Neural cell (in vitro differentiated cells): ENCODE results near the gene ICA1.

Experiments used
- EP300 ChIP-seq: fragments of 450-650 bp; conservative IDR thresholded peaks from 2 replicates; pipeline ENCODE4 v1.6.1; 2014; ENCODE audit warnings: antibody characterized with exemption, mild to moderate bottlenecking, moderate library complexity; ENCODE audit not compliant: poor library complexity, severe bottlenecking
- EZH2 ChIP-seq: fragments of 200-600, 300-800 bp; shearing (Covaris generic), sonication (generic); IDR thresholded peaks from 2 replicates; pipeline ENCODE4 v1.6.1; 2014; ENCODE audit warnings: antibody characterized with exemption, low read length, borderline replicate concordance, mild to moderate bottlenecking; ENCODE audit not compliant: insufficient read depth, poor library complexity, severe bottlenecking
- MXI1 ChIP-seq: fragments of 450-650 bp; conservative IDR thresholded peaks from 2 replicates; pipeline ENCODE4 v1.6.1; 2014; ENCODE audit warnings: antibody characterized with exemption, mild to moderate bottlenecking; ENCODE audit not compliant: poor library complexity, severe bottlenecking
- POLR2AphosphoS5 ChIP-seq: IDR thresholded peaks from 2 replicates; pipeline ENCODE4 v1.6.1; 2012
- RAD21 ChIP-seq: fragments of 450-650 bp; conservative IDR thresholded peaks from 2 replicates; pipeline ENCODE4 v1.6.1; 2014; ENCODE audit warnings: antibody characterized with exemption, mild to moderate bottlenecking, moderate library complexity
- SMC3 ChIP-seq: fragments of 450-650 bp; conservative IDR thresholded peaks from 2 replicates; pipeline ENCODE4 v1.6.1; 2014; ENCODE audit warnings: antibody characterized with exemption, mild to moderate bottlenecking, moderate library complexity; ENCODE audit not compliant: poor library complexity
- TAF1 ChIP-seq: IDR thresholded peaks from 2 replicates; pipeline ENCODE4 v1.6.1; 2012; ENCODE audit warnings: low read depth
- TF ChIP-seq, protein P1 (sequence below): fragments of 450-650 bp; IDR thresholded peaks from 2 replicates; pipeline ENCODE4 v1.5.1; 2014; ENCODE audit warnings: antibody characterized with exemption, mild to moderate bottlenecking, moderate library complexity; ENCODE audit not compliant: poor library complexity, severe bottlenecking
- TF ChIP-seq, protein P2 (sequence below): IDR thresholded peaks from 2 replicates; pipeline ENCODE4 v1.6.1; 2012; ENCODE audit warnings: borderline replicate concordance

DNA sequence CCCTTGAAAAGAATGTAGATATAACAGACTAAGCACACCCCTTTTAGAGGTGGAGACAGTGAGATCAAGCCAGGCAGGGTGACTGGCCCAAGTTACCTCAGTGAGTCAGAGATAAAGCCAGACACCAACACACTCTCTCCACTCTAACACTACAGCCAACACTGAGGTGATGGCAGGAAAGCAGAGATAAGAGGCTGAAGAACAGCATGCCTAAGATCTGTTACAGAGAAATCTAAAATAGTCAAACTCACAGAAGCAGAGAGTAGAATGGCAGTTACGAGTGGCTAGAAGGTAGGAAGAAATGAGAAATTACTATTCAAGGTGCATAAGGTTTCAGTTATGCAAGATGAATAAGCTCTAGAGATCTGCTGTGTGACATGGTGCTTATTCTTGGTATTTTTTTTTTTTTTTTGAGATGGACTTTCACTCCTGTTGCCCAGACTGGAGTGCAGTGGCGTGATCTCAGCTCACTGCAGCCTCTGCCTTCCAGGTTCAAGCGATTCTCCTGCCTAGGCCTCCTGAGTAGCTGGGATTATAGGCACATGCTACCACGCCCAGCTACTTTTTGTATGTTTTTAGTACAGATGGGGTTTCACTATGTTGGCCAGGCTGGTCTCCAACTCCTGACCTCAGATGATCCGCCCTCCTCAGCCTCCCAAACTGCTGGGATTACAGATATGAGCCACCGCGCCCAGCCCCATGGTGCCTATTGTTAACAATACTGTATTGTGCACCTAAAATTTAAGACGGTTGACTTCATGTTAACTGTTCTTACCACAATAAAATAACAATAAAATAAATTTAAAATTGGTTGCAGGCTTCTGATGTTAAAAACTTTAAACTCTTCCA lies 28.7 kb downstream of the ICA1 start:
- TF ChIP-seq, protein P1, sequence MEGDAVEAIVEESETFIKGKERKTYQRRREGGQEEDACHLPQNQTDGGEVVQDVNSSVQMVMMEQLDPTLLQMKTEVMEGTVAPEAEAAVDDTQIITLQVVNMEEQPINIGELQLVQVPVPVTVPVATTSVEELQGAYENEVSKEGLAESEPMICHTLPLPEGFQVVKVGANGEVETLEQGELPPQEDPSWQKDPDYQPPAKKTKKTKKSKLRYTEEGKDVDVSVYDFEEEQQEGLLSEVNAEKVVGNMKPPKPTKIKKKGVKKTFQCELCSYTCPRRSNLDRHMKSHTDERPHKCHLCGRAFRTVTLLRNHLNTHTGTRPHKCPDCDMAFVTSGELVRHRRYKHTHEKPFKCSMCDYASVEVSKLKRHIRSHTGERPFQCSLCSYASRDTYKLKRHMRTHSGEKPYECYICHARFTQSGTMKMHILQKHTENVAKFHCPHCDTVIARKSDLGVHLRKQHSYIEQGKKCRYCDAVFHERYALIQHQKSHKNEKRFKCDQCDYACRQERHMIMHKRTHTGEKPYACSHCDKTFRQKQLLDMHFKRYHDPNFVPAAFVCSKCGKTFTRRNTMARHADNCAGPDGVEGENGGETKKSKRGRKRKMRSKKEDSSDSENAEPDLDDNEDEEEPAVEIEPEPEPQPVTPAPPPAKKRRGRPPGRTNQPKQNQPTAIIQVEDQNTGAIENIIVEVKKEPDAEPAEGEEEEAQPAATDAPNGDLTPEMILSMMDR, result no peak
- no peak for TF ChIP-seq SMC3
- no peak for TF ChIP-seq EP300
- TF ChIP-seq POLR2AphosphoS5, result no peak
- TF ChIP-seq TAF1, result no peak
- TF ChIP-seq, protein P2, sequence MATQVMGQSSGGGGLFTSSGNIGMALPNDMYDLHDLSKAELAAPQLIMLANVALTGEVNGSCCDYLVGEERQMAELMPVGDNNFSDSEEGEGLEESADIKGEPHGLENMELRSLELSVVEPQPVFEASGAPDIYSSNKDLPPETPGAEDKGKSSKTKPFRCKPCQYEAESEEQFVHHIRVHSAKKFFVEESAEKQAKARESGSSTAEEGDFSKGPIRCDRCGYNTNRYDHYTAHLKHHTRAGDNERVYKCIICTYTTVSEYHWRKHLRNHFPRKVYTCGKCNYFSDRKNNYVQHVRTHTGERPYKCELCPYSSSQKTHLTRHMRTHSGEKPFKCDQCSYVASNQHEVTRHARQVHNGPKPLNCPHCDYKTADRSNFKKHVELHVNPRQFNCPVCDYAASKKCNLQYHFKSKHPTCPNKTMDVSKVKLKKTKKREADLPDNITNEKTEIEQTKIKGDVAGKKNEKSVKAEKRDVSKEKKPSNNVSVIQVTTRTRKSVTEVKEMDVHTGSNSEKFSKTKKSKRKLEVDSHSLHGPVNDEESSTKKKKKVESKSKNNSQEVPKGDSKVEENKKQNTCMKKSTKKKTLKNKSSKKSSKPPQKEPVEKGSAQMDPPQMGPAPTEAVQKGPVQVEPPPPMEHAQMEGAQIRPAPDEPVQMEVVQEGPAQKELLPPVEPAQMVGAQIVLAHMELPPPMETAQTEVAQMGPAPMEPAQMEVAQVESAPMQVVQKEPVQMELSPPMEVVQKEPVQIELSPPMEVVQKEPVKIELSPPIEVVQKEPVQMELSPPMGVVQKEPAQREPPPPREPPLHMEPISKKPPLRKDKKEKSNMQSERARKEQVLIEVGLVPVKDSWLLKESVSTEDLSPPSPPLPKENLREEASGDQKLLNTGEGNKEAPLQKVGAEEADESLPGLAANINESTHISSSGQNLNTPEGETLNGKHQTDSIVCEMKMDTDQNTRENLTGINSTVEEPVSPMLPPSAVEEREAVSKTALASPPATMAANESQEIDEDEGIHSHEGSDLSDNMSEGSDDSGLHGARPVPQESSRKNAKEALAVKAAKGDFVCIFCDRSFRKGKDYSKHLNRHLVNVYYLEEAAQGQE, result no peak
- TF ChIP-seq EZH2, result no peak
- TF ChIP-seq RAD21, result no peak
- no peak for TF ChIP-seq MXI1
